Heart left ventricle (tissue), 16 donors: ENCODE measurements around the gene RYK. TPM values are rescaled to one million over a fixed set of nuclear protein-coding genes. Genes with fewer than 3 reads are reported as not detected.

ENCODE experiments used
- ATAC-seq, 4 donors: fragments of 200-7000 bp; cut with Tn5 transposase; one replicate each; pipeline ENCODE4 v1.9.1; 2020 to 2022; ENCODE audit warnings: moderate library complexity in 4 of 4, mild to moderate bottlenecking in 3 of 4, moderate number of reproducible peaks in 1 of 4
- DNase-seq, 5 donors: peaks; one replicate each; pipeline ENCODE4 v3.0.0-alpha.2; 2020
- H3K27ac ChIP-seq, 12 donors: fragments of 200-600 bp; sonication (generic) in 4 of 12; one replicate each; pipeline versions ENCODE4 v1.5.0 to v1.8.0; 2016 to 2022; ENCODE audit warnings: mild to moderate bottlenecking in 2 of 12
- H3K27me3 ChIP-seq, 9 donors: fragments of 200-600 bp; sonication (generic) in 2 of 9; one replicate each; pipeline versions ENCODE4 v1.5.1 to v1.8.0; 2016 to 2022; ENCODE audit warnings: mild to moderate bottlenecking in 3 of 9
- H3K36me3 ChIP-seq, 9 donors: fragments of 200-600 bp; sonication (generic) in 2 of 9; one replicate each; pipeline versions ENCODE4 v1.5.0 to v1.8.0; 2018 to 2022; ENCODE audit warnings: mild to moderate bottlenecking in 2 of 9
- H3K4me1 ChIP-seq, 12 donors: fragments of 200-600 bp; sonication (generic) in 4 of 12; one replicate each; pipeline versions ENCODE4 v1.5.0 to v1.8.0; 2016 to 2022; ENCODE audit warnings: mild to moderate bottlenecking in 3 of 12
- H3K4me3 ChIP-seq, 12 donors: fragments of 200-600 bp; sonication (generic) in 4 of 12; one replicate each; pipeline versions ENCODE4 v1.5.0 to v1.8.0; 2017 to 2022; ENCODE audit warnings: mild to moderate bottlenecking in 9 of 12, moderate library complexity in 4 of 12
- H3K9me3 ChIP-seq, 12 donors: fragments of 200-600 bp; sonication (generic) in 4 of 12; one replicate each; pipeline versions ENCODE4 v1.5.0 to v1.8.0; 2016 to 2022; ENCODE audit warnings: mild to moderate bottlenecking in 1 of 12
- POLR2A ChIP-seq, 2 donors: fragments of 450-650 bp; IDR thresholded peaks; one replicate each; pipeline ENCODE4 v1.6.1; 2017; ENCODE audit warnings: antibody characterized with exemption in 2 of 2, mild to moderate bottlenecking in 2 of 2, moderate library complexity in 2 of 2
- WGBS, 4 donors: extraction: QIAGEN DNeasy Blood & Tissue Kit in 2 of 4; methylation state at CpG; one replicate each; pipeline versions ENCODE4 v1.1.5 to v1.1.7; 2013 to 2018; 5-methylcytosine and 5-hydroxymethylcytosine counted together
- intact Hi-C, 10 donors: fragments of 100-400 bp; cut with DNase I; formaldehyde crosslinking; loops; one replicate each; pipeline versions ENCODE4 v1.11.1 to v1.14.2; 2022
- polyA plus RNA-seq, 2 donors: library from polyadenylated mRNA; stranded (reverse); fragments of 200-250 nt; gene quantifications; one replicate each; pipeline ENCODE4 v1.2.3, GENCODE V29; 2013
- total RNA-seq, 9 donors: library from RNA; depleted of rRNA in 2 of 9; stranded (reverse); fragments of >200 nt in 2 of 9; fragmentation: NEBNext Ultra II Directional in 3 of 9; extraction: Animal tissue kit (Norgen Biotek cat#: 25700) in 3 of 9; gene quantifications; one replicate each; pipeline versions ENCODE4 v1.1.0 to v1.2.4, GENCODE V29; 2016 to 2023
- TF ChIP-seq, protein P1 (sequence below), 12 donors: fragments of 200-600 bp; sonication (generic) in 4 of 12; IDR thresholded peaks; one replicate each; pipeline versions ENCODE4 v1.5.0 to v1.8.0; 2018 to 2022; ENCODE audit warnings: antibody characterized with exemption in 12 of 12, mild to moderate bottlenecking in 5 of 12
- donor health status: ischemic (EF 13 %, LVEDD 7.1; RV severe dilation, severe dysfunction).
- donor health status: healthy with polysubstance abuse.
- donor health status: DM: no; HTN: yes; CAD: no.
- donor health status: DM: no; HTN: no; CAD: no.
- donor health status: ischemic (EF 25% LVEDD 6.9; RV normal size, moderate dysfunction).
- donor health status: ischemic (EF 25% LVEDD 5.7; RV mildly dilated, moderate dysfunction).
- donor health status: healthy.
- donor health status: DM: yes; HTN: yes; CAD: no.
- donor health status: ischemic (EF 35%, LVEDD 5.7; RV mildly dilated, moderate dysfunction).
- donor health status: nonischemic (EF 11% LVEDD 7.7; RV severe dilation, severe dysfunction).
- donor health status: DM: yes; HTN: yes; CAD: no.
- donor health status: PGD.
- donor health status: ischemic (EF 29% LVEDD 5.4; RV normal size, mild dysfunction).
- donor health status: nonischemic (EF 23%, LVEDD 6.1; RV moderate dilation, normal function).

Gene RYK
- total and polyA plus RNA-seq, 11 donors: 17.3 to 43.7 (median 37.7) TPM

DNA sequence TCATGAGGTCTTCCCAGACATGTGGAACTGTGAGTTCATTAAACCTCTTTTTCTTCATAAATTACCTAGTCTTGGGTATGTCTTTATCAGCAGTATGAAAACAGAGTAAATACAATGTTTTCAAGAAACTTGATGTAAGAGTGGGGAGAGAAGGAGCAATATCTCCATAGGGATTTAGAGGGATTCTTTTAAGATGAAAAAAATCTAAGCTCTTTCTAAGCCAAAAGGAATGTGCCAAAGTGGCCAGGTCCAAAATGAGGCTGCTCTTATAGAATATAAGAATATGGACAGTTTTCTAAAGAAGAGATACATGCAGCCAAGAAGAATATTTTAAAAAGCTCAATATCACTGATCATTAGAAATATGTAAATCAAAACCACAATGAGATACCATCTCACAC, 23.9 kb upstream of the RYK start:
- Histone ChIP-seq H3K9me3 (no peaks in the 10 kb centered on the region), H3K27me3 (no peaks in the 10 kb centered on the region), H3K36me3 (no peaks in the 10 kb centered on the region), H3K27ac (no peak overlapping the region), H3K4me1 (no peaks in the 10 kb centered on the region), H3K4me3 (no peak overlapping the region)
- intact Hi-C loops: no loop called here
- TF ChIP-seq, protein P1, sequence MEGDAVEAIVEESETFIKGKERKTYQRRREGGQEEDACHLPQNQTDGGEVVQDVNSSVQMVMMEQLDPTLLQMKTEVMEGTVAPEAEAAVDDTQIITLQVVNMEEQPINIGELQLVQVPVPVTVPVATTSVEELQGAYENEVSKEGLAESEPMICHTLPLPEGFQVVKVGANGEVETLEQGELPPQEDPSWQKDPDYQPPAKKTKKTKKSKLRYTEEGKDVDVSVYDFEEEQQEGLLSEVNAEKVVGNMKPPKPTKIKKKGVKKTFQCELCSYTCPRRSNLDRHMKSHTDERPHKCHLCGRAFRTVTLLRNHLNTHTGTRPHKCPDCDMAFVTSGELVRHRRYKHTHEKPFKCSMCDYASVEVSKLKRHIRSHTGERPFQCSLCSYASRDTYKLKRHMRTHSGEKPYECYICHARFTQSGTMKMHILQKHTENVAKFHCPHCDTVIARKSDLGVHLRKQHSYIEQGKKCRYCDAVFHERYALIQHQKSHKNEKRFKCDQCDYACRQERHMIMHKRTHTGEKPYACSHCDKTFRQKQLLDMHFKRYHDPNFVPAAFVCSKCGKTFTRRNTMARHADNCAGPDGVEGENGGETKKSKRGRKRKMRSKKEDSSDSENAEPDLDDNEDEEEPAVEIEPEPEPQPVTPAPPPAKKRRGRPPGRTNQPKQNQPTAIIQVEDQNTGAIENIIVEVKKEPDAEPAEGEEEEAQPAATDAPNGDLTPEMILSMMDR (IDR thresholded peaks at IDR 0.05): no peak
- no peak for TF ChIP-seq POLR2A (IDR thresholded peaks at IDR 0.05)
- no peak for ATAC-seq
- no peak for DNase-seq

DNA sequence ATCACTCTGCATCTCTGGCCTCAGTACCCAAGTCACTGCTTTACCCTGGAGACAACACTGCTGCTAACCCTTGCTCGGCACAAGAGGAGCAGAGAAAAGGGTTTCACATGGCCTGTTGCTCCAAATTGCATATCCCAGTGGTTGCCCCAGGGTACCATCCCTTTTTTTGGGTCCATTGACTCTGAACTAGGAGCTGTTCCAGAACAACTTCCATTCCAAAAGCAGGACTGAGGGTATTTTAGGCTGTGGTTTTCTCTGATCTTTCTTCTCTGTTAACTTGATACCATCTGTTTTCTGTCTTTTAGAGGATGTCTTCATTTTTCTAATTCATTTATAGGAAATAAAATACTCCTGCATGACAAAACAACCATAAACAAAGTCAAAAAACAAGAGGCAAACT, 17.3 kb upstream of the RYK start:
- intact Hi-C loops: no loop called here
- no peak overlapping the region for H3K27ac ChIP-seq
- ATAC-seq: no peak
- H3K4me1 ChIP-seq: no peaks in the 10 kb centered on the region
- WGBS, 4 donors: 85 to 100% (median 89%) methylated on average over 1 of the region's 1 CpG
- TF ChIP-seq, protein P1 (IDR thresholded peaks at IDR 0.05): no peak
- TF ChIP-seq POLR2A (IDR thresholded peaks at IDR 0.05): no peak
- DNase-seq: no peak
- H3K4me3 ChIP-seq: no peak overlapping the region
- peaks cover 0 to 3% (median 0%) of the 10 kb centered on the region in 9 donors for H3K27me3 ChIP-seq
- H3K36me3 ChIP-seq: no peaks in the 10 kb centered on the region
- H3K9me3 ChIP-seq: no peaks in the 10 kb centered on the region

DNA sequence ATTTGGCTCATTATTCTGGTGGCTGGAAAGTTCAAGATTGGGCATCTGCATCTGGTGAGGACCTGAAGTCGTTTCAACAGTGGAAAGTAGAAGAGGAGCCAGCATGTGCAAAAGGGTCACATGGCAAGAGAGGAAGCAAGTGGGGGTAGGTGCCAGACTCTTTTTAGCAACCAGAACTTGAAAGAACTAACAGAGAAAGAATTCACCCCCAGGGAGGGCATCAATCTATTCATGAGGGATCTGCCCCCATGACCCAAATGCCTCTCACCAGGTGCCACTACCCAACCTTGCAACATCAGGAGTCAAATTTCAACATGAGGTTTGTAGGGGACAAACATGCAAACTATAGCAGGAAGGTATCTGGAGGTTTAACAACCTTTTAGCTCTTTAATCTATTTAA, 10.3 kb upstream of the RYK start:
- Histone ChIP-seq H3K4me1 (no peaks in the 10 kb centered on the region), H3K9me3 (no peaks in the 10 kb centered on the region), H3K27me3 (peaks cover 0 to under 1% (median 0%) of the 10 kb centered on the region in 9 donors), H3K36me3 (no peaks in the 10 kb centered on the region), H3K4me3 (no peak overlapping the region), H3K27ac (no peak overlapping the region)
- TF ChIP-seq, protein P1 (IDR thresholded peaks at IDR 0.05): no peak
- no peak for TF ChIP-seq POLR2A (IDR thresholded peaks at IDR 0.05)
- WGBS, 4 donors: 19 to 29% (median 23%) methylated on average over 1 of the region's 1 CpG
- ATAC-seq (no peak), DNase-seq (no peak)
- intact Hi-C loops: no loop called here

DNA sequence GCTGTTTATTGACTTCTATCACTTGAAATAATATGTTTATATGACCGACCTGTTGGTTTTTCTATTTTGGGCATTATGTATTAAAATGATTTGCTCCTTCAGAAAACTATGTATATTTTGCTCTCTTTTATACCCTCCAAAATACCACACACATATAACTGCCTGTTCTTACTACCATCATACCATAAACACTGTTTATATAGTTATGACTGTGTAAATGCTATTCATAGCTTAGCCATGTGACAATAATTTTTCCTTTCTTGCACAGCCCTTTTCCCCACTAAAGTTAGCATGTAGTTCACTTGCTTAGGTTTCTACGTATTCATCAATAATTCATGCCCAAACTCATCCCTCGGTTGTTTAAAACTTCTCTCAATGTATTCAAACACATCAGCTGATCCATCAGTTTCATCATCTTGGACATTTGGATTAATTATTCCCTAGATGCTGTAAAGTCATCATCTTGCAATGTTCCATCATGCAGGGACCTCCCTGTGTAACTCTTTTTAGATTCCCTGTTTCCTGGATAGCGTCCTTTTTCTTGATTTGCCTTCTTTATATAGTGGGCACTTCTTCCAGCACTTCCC, 8.2 kb upstream of the RYK start:
- DNase-seq (no peak), ATAC-seq (no peak)
- intact Hi-C loops: no loop called here
- Histone ChIP-seq H3K36me3 (no peaks in the 10 kb centered on the region), H3K9me3 (no peaks in the 10 kb centered on the region), H3K27me3 (no peaks in the 10 kb centered on the region), H3K27ac (no peak overlapping the region), H3K4me1 (no peaks in the 10 kb centered on the region), H3K4me3 (no peak overlapping the region)
- 84 to 90% (median 87%) methylated on average over 4 of the region's 4 CpGs for WGBS, 4 donors
- TF ChIP-seq, protein P1 (IDR thresholded peaks at IDR 0.05): no peak
- no peak for TF ChIP-seq POLR2A (IDR thresholded peaks at IDR 0.05)
